Nephron (organoid): ENCODE measurements around the gene FAM177B.

ENCODE experiments used
- H3K27ac Mint-ChIP-seq, 3 experiments: 2 replicates each; pipeline ENCODE4 v1.8.0; 2020; ENCODE audit warnings: mixed read lengths in 3 of 3, mild to moderate bottlenecking in 2 of 3, moderate library complexity in 1 of 3
- H3K27me3 Mint-ChIP-seq: 2 replicates; pipeline ENCODE4 v1.8.0; 2021; ENCODE audit warnings: low read depth, mild to moderate bottlenecking, moderate library complexity, mixed read lengths
- H3K36me3 Mint-ChIP-seq: 2 replicates; pipeline ENCODE4 v1.8.0; 2020; ENCODE audit warnings: low read depth, mixed read lengths
- H3K4me1 Mint-ChIP-seq: 2 replicates; pipeline ENCODE4 v1.8.0; 2020; ENCODE audit warnings: mixed read lengths
- H3K4me3 Mint-ChIP-seq, 3 experiments: 2 replicates each; pipeline ENCODE4 v1.8.0; 2020; ENCODE audit warnings: mild to moderate bottlenecking in 3 of 3, mixed read lengths in 3 of 3, moderate library complexity in 2 of 3
- H3K9me3 Mint-ChIP-seq: 2 replicates; pipeline ENCODE4 v1.8.0; 2020; ENCODE audit warnings: mixed read lengths
- TF ChIP-seq, protein P1 (sequence below), 3 experiments: fragments of 200-600 bp; sonication (generic); IDR thresholded peaks; one replicate each; pipeline ENCODE4 v1.5.0; 2021; ENCODE audit warnings: antibody characterized with exemption in 3 of 3; ENCODE audit not compliant: unreplicated experiment in 3 of 3

FAM177B gene

GRCh38 chr1:222790115-222790514 lies 53.1 kb downstream of the FAM177B start:
- H3K9me3 Mint-ChIP-seq = no peaks in the 10 kb centered on the region

DNA sequence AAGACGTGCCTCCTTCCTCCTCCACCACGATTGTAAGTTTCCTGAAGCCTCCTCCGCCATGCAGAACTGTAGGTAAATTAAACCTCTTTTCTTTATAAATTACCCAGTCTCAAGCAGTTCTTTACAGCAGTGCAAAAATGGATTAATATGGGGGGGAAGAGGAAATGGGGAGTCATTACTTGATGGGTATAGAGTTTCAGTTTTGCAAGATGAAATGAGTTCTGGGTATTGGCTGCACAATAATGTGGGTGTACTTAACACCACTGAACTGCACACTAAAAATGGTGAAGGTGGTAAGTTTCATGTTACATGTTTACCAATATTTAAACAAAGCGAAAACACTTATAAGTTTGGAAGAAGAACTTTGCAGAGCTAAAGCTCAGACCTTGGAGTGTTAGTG lies 53.5 kb downstream of the FAM177B start:
- Mint-ChIP-seq H3K4me1 (peaks cover 35% of the 10 kb centered on the region), H3K9me3 (no peaks in the 10 kb centered on the region), H3K27me3 (peaks cover 6% of the 10 kb centered on the region), H3K4me3 (no peak overlapping the region), H3K36me3 (no peaks in the 10 kb centered on the region), H3K27ac (no peak overlapping the region)
- TF ChIP-seq, protein P1, sequence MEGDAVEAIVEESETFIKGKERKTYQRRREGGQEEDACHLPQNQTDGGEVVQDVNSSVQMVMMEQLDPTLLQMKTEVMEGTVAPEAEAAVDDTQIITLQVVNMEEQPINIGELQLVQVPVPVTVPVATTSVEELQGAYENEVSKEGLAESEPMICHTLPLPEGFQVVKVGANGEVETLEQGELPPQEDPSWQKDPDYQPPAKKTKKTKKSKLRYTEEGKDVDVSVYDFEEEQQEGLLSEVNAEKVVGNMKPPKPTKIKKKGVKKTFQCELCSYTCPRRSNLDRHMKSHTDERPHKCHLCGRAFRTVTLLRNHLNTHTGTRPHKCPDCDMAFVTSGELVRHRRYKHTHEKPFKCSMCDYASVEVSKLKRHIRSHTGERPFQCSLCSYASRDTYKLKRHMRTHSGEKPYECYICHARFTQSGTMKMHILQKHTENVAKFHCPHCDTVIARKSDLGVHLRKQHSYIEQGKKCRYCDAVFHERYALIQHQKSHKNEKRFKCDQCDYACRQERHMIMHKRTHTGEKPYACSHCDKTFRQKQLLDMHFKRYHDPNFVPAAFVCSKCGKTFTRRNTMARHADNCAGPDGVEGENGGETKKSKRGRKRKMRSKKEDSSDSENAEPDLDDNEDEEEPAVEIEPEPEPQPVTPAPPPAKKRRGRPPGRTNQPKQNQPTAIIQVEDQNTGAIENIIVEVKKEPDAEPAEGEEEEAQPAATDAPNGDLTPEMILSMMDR (IDR thresholded peaks at IDR 0.05; ENCODE audit: unreplicated experiment in 3 of 3) = no peak

More at GRCh38 chr1:222790115-222790514, 53.1 kb downstream of the FAM177B start:
- Mint-ChIP-seq H3K27ac (no peak overlapping the region), H3K4me1 (peaks cover 39% of the 10 kb centered on the region), H3K36me3 (no peaks in the 10 kb centered on the region), H3K4me3 (no peak overlapping the region), H3K27me3 (peaks cover 6% of the 10 kb centered on the region)
- TF ChIP-seq, protein P1 (IDR thresholded peaks at IDR 0.05; ENCODE audit: unreplicated experiment in 3 of 3) = no peak

DNA sequence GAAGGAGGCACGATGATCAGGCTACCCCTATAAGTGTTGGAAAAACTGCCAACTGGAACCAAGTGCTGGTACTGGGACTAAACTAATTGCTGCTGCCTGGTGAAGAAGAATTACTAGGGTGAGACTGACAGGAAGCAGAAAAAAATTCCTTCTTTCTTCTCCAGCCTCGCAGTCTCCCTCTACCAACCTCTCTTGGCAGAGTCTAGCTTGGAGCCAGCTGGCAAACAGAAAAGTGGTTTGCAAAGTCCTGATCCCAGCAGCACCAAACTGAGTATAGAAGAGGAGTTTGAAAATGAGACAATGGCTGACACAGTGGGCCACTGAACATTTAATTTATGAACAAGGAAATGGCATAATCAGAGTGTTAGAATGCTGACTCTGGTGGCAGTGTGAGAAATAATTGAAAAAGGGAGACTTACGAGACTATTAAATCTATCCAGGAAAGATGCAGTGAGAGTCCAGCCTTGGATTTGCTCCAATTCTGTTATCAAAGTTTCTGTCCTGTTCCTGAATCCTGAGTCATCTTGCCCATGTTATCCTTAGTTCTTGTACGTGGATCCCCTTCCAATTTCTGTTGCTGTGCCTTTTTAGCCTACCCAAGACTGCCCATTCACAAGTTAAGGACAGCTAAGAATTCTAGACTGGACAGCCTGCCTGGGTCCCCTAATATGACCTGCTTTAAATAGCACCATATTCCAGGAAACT lies 54.2 kb downstream of the FAM177B start:
- H3K27ac Mint-ChIP-seq = no peak overlapping the region

GRCh38 chr1:222792744-222793143 lies 55.7 kb downstream of the FAM177B start:
- no peak overlapping the region for H3K27ac Mint-ChIP-seq
- H3K36me3 Mint-ChIP-seq = no peaks in the 10 kb centered on the region
- H3K4me1 Mint-ChIP-seq = peaks cover 17% of the 10 kb centered on the region
- no peaks in the 10 kb centered on the region for H3K9me3 Mint-ChIP-seq
- H3K4me3 Mint-ChIP-seq = no peak overlapping the region
- H3K27me3 Mint-ChIP-seq = peaks cover 12% of the 10 kb centered on the region
- TF ChIP-seq, protein P1 (IDR thresholded peaks at IDR 0.05; ENCODE audit: unreplicated experiment in 3 of 3) = peak; percentile 63 to 78 (median 66)

More for the DNA sequence above, 54.2 kb downstream of the FAM177B start:
- H3K36me3 Mint-ChIP-seq = no peaks in the 10 kb centered on the region
- H3K4me1 Mint-ChIP-seq = peaks cover 28% of the 10 kb centered on the region
- H3K4me3 Mint-ChIP-seq = no peak overlapping the region
- TF ChIP-seq, protein P1 (IDR thresholded peaks at IDR 0.05; ENCODE audit: unreplicated experiment in 3 of 3) = no peak
- H3K9me3 Mint-ChIP-seq = no peaks in the 10 kb centered on the region
- peaks cover 6% of the 10 kb centered on the region for H3K27me3 Mint-ChIP-seq

- H3K9me3 Mint-ChIP-seq = no peaks in the 10 kb centered on the region
- H3K4me1 Mint-ChIP-seq = peaks cover 6% of the 10 kb centered on the region
- TF ChIP-seq, protein P1 (IDR thresholded peaks at IDR 0.05; ENCODE audit: unreplicated experiment in 3 of 3) = no peak
- no peak overlapping the region for H3K4me3 Mint-ChIP-seq
- no peaks in the 10 kb centered on the region for H3K36me3 Mint-ChIP-seq
- no peak overlapping the region for H3K27ac Mint-ChIP-seq
- H3K27me3 Mint-ChIP-seq = peaks cover 12% of the 10 kb centered on the region
Measured at GRCh38 chr1:222794656-222795474, 57.9 kb downstream of the FAM177B start.
